ENCODE data around the gene MOK. TPM values are rescaled to one million over a fixed set of nuclear protein-coding genes. Genes with fewer than 3 reads are reported as not detected.
A peak's percentile ranks its signal among the peaks of the same experiment; 100 is the strongest.

Gene MOK
- total RNA-seq, 1 donor from 2014 or later: 17.6 TPM

- H3K4me3 ChIP-seq: no peak overlapping the region
- peaks cover 0 to 5% of the 10 kb centered on the region in 2 donors for H3K4me1 ChIP-seq
- intact Hi-C loops (cut with DNase I): no loop called here
- H3K27ac ChIP-seq: no peak overlapping the region
- H3K36me3 ChIP-seq: peaks cover 0 to 18% of the 10 kb centered on the region in 2 donors
- TF ChIP-seq CTCF (IDR thresholded peaks at IDR 0.05): no peak
- no peak for DNase-seq (ENCODE audit: low spot score in 2 of 2)
- no peaks in the 10 kb centered on the region for H3K27me3 ChIP-seq
- no peaks in the 10 kb centered on the region for H3K9me3 ChIP-seq
Measured at GRCh38 chr14:102192840-102193502, 112.0 kb downstream of the MOK start.

- no peak for DNase-seq (ENCODE audit: low spot score in 2 of 2)
- no peak overlapping the region for H3K27ac ChIP-seq
- peaks cover 0 to under 1% of the 10 kb centered on the region in 2 donors for H3K36me3 ChIP-seq
- no peak overlapping the region for H3K4me3 ChIP-seq
- H3K4me1 ChIP-seq: peaks cover 0 to 22% of the 10 kb centered on the region in 2 donors
- H3K27me3 ChIP-seq: no peaks in the 10 kb centered on the region
- no peak for TF ChIP-seq CTCF (IDR thresholded peaks at IDR 0.05)
- no peaks in the 10 kb centered on the region for H3K9me3 ChIP-seq
- intact Hi-C loops (cut with DNase I): no loop called here
Measured at GRCh38 chr14:102189874-102190273, 115.1 kb downstream of the MOK start.

- intact Hi-C loops (cut with DNase I): no loop called here
- DNase-seq (ENCODE audit: low spot score in 2 of 2): no peak
- TF ChIP-seq CTCF (IDR thresholded peaks at IDR 0.05): no peak
Measured at GRCh38 chr14:102188187-102188586, 116.8 kb downstream of the MOK start.

GRCh38 chr14:102187568-102188001, 117.4 kb downstream of the MOK start:
- Histone ChIP-seq H3K9me3 (no peaks in the 10 kb centered on the region), H3K27me3 (no peaks in the 10 kb centered on the region), H3K4me3 (no peak overlapping the region), H3K4me1 (peaks cover 0 to 28% of the 10 kb centered on the region in 2 donors), H3K36me3 (no peaks in the 10 kb centered on the region), H3K27ac (peak overlapping the region; percentile 15 to 60)
- intact Hi-C loops (cut with DNase I): no loop called here
- TF ChIP-seq CTCF (IDR thresholded peaks at IDR 0.05): no peak
- no peak for DNase-seq (ENCODE audit: low spot score in 2 of 2)

More at GRCh38 chr14:102188187-102188586, 116.8 kb downstream of the MOK start:
- H3K4me3 ChIP-seq: no peak overlapping the region
- H3K27ac ChIP-seq: no peak overlapping the region
- no peaks in the 10 kb centered on the region for H3K36me3 ChIP-seq
- no peaks in the 10 kb centered on the region for H3K27me3 ChIP-seq
- H3K9me3 ChIP-seq: no peaks in the 10 kb centered on the region
- peaks cover 0 to 22% of the 10 kb centered on the region in 2 donors for H3K4me1 ChIP-seq

- intact Hi-C loops (cut with DNase I): no loop called here
- Histone ChIP-seq H3K4me3 (no peak overlapping the region), H3K27me3 (no peaks in the 10 kb centered on the region), H3K27ac (peak overlapping the region; percentile 15 to 60), H3K36me3 (no peaks in the 10 kb centered on the region), H3K4me1 (peaks cover 0 to 28% of the 10 kb centered on the region in 2 donors), H3K9me3 (no peaks in the 10 kb centered on the region)
- no peak for TF ChIP-seq CTCF (IDR thresholded peaks at IDR 0.05)
- no peak for DNase-seq (ENCODE audit: low spot score in 2 of 2)
Measured at GRCh38 chr14:102187044-102187443, 117.9 kb downstream of the MOK start.
